HepG2 (cell line): ENCODE measurements around the gene ADORA3. TPM values are rescaled to one million over a fixed set of nuclear protein-coding genes. Genes with fewer than 3 reads are reported as not detected.
A peak's percentile ranks its signal among the peaks of the same experiment; 100 is the strongest.

Experiments
- CCAR2 ChIP-seq: fragments of 200-400 bp; formaldehyde crosslinking; optimal IDR thresholded peaks from 2 replicates; pipeline ENCODE3; 2018; ENCODE audit warnings: low read depth, mild to moderate bottlenecking, low read length, moderate library complexity
- EED ChIP-seq: sonication (generic); formaldehyde crosslinking; IDR thresholded peaks from 2 replicates; pipeline ENCODE4 v1.5.0; 2020; ENCODE audit warnings: mild to moderate bottlenecking, missing genetic modification reagents
- FOXM1 ChIP-seq: sonication (generic); formaldehyde crosslinking; IDR thresholded peaks from 2 replicates; pipeline ENCODE4 v1.5.0; 2020; ENCODE audit warnings: missing genetic modification reagents
- MTF2 ChIP-seq: sonication (generic); formaldehyde crosslinking; IDR thresholded peaks from 2 replicates; pipeline ENCODE4 v1.5.0; 2020; ENCODE audit warnings: missing genetic modification reagents, borderline replicate concordance
- NCOA1 ChIP-seq: sonication (generic); formaldehyde crosslinking; IDR thresholded peaks from 2 replicates; pipeline ENCODE4 v1.9.0; 2021; ENCODE audit warnings: missing genetic modification reagents
- NFYB ChIP-seq: sonication (generic); formaldehyde crosslinking; IDR thresholded peaks from 2 replicates; pipeline ENCODE4 v1.4.0; 2020; ENCODE audit warnings: missing genetic modification reagents
- PAX8 ChIP-seq: sonication (generic); formaldehyde crosslinking; IDR thresholded peaks from 2 replicates; pipeline ENCODE4 v1.8.0; 2022; ENCODE audit warnings: mild to moderate bottlenecking, missing genetic modification reagents, borderline replicate concordance
- SAFB2 ChIP-seq: sonication (generic); formaldehyde crosslinking; IDR thresholded peaks from 2 replicates; pipeline ENCODE4 v1.5.1; 2020; ENCODE audit warnings: missing genetic modification reagents, low read depth, mild to moderate bottlenecking, borderline replicate concordance
- SIX4 ChIP-seq: sonication (generic); formaldehyde crosslinking; IDR thresholded peaks from 2 replicates; pipeline ENCODE4 v1.4.0; 2020; ENCODE audit warnings: missing genetic modification reagents
- SRY ChIP-seq: sonication (generic); formaldehyde crosslinking; IDR thresholded peaks from 2 replicates; pipeline ENCODE4 v1.8.0; 2022; ENCODE audit warnings: mild to moderate bottlenecking, missing genetic modification reagents
- ZNF644 ChIP-seq: IDR thresholded peaks from 2 replicates; pipeline ENCODE4 v1.6.1; 2016; ENCODE audit warnings: low read depth
- ZNF772 ChIP-seq: sonication (generic); formaldehyde crosslinking; IDR thresholded peaks from 2 replicates; pipeline ENCODE4 v1.5.0; 2020; ENCODE audit warnings: mild to moderate bottlenecking, missing genetic modification reagents
- ZNF891 ChIP-seq: sonication (generic); formaldehyde crosslinking; IDR thresholded peaks from 2 replicates; pipeline ENCODE4 v1.5.0; 2020; ENCODE audit warnings: mild to moderate bottlenecking, missing genetic modification reagents
- polyA plus RNA-seq, 8 experiments: library from polyadenylated mRNA; depleted of rRNA in 3 of 8; stranded (reverse) in 7 of 8; unstranded in 1 of 8; fragments of >200 nt; fragmentation: Illumina TruSeq in 4 of 8; extraction: Trizol in 4 of 8; gene quantifications; 2 replicates each; pipeline versions ENCODE4 v1.2.1 to v1.2.3, GENCODE V29; 2011 to 2016; ENCODE audit warnings: low read depth in 4 of 8, missing spikeins in 1 of 8, mixed read lengths in 1 of 8; ENCODE audit not compliant: insufficient read depth in 1 of 8
- total RNA-seq, 5 experiments: library from RNA; depleted of rRNA; stranded (reverse); fragments of >200 nt; fragmentation: Illumina TruSeq; extraction: Trizol; gene quantifications; 2 replicates each; pipeline ENCODE4 v1.2.3, GENCODE V29; 2016; ENCODE audit warnings: low read depth in 1 of 5
- TF ChIP-seq, protein P1 (sequence below): sonication (generic); formaldehyde crosslinking; IDR thresholded peaks from 2 replicates; pipeline ENCODE4 v1.5.1; 2020; ENCODE audit warnings: mild to moderate bottlenecking, missing genetic modification reagents, moderate library complexity
- TF ChIP-seq, protein P2 (sequence below): IDR thresholded peaks from 2 replicates; pipeline ENCODE4 v1.6.1; 2016; ENCODE audit warnings: mild to moderate bottlenecking, missing biosample characterization, missing genetic modification reagents
- TF ChIP-seq, protein P3 (sequence below): sonication (generic); formaldehyde crosslinking; IDR thresholded peaks from 2 replicates; pipeline ENCODE4 v1.5.0; 2020; ENCODE audit warnings: missing genetic modification reagents, mild to moderate bottlenecking, borderline replicate concordance
- TF ChIP-seq, protein P4 (sequence below): IDR thresholded peaks from 2 replicates; pipeline ENCODE4 v1.6.1; 2016; ENCODE audit warnings: missing genetic modification reagents, missing compliant biosample characterization
- TF ChIP-seq, protein P5 (sequence below): sonication (generic); formaldehyde crosslinking; IDR thresholded peaks from 2 replicates; pipeline ENCODE4 v1.5.1; 2020; ENCODE audit warnings: missing genetic modification reagents, mild to moderate bottlenecking, borderline replicate concordance
- TF ChIP-seq, protein P6 (sequence below): sonication (generic); formaldehyde crosslinking; IDR thresholded peaks from 2 replicates; pipeline ENCODE4 v1.5.1; 2020; ENCODE audit warnings: missing genetic modification reagents, mild to moderate bottlenecking, borderline replicate concordance
- TF ChIP-seq, protein P7 (sequence below): sonication (generic); formaldehyde crosslinking; IDR thresholded peaks from 2 replicates; pipeline ENCODE4 v1.4.0; 2020; ENCODE audit warnings: missing genetic modification reagents

ADORA3 gene
- total and polyA plus RNA-seq, 2 of the 13 experiments (the other 11 are each of a cell fraction or from before 2014, with no cell fraction given), result not detected

DNA sequence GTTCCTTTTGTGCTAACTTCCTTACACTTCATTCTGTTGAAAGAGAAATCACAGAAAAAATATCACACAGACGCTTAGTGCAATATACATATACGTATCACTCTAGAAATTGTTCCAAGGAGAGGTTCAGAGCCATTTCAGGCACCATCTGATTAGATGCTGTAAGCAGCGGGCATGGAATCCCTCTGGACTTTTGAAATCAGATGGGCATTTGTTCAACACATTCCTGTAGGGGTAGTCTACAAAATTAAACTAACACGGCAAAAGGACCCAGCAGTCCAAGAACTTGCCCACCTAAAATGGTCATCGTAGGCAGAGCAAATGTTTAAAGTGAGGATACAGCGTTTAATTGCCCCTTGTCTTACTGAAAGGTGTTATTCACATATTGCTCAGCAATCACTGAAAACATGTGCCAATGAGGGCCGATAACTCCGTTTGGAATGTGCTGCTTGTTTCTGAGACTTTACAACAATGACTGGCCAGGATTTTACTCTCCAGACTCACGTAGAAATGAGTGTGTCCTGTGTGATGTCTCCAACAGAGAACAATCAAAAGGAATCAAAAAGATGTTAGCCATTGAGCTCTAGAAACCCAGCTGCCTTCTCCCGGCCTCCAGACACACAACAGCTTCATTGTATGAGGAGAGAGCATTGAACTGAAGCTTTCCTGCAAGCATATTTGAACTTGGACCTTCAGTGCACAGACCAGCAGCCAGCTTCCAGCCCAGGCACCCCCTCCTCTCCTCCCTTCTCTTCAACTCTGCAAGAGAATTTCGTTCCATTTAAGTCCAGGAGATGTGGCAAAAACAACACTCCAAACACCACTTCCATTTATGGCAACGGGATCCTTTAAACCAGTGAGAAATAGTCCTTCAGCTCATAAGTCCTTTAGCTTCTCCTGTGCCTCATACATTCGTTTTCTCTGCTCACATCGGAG lies 32.1 kb upstream of the ADORA3 start (continued):
- TF ChIP-seq, protein P1, sequence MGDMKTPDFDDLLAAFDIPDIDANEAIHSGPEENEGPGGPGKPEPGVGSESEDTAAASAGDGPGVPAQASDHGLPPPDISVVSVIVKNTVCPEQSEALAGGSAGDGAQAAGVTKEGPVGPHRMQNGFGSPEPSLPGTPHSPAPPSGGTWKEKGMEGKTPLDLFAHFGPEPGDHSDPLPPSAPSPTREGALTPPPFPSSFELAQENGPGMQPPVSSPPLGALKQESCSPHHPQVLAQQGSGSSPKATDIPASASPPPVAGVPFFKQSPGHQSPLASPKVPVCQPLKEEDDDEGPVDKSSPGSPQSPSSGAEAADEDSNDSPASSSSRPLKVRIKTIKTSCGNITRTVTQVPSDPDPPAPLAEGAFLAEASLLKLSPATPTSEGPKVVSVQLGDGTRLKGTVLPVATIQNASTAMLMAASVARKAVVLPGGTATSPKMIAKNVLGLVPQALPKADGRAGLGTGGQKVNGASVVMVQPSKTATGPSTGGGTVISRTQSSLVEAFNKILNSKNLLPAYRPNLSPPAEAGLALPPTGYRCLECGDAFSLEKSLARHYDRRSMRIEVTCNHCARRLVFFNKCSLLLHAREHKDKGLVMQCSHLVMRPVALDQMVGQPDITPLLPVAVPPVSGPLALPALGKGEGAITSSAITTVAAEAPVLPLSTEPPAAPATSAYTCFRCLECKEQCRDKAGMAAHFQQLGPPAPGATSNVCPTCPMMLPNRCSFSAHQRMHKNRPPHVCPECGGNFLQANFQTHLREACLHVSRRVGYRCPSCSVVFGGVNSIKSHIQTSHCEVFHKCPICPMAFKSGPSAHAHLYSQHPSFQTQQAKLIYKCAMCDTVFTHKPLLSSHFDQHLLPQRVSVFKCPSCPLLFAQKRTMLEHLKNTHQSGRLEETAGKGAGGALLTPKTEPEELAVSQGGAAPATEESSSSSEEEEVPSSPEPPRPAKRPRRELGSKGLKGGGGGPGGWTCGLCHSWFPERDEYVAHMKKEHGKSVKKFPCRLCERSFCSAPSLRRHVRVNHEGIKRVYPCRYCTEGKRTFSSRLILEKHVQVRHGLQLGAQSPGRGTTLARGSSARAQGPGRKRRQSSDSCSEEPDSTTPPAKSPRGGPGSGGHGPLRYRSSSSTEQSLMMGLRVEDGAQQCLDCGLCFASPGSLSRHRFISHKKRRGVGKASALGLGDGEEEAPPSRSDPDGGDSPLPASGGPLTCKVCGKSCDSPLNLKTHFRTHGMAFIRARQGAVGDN, result no peak
- no peak for TF ChIP-seq NFYB (CRISPR knock-in tag)
- TF ChIP-seq, protein P2, sequence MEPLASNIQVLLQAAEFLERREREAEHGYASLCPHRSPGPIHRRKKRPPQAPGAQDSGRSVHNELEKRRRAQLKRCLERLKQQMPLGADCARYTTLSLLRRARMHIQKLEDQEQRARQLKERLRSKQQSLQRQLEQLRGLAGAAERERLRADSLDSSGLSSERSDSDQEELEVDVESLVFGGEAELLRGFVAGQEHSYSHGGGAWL (CRISPR knock-in tag), result no peak
- TF ChIP-seq SIX4 (CRISPR knock-in tag), result no peak
- no peak for TF ChIP-seq MTF2 (CRISPR knock-in tag)
- TF ChIP-seq FOXM1 (CRISPR knock-in tag), result no peak
- TF ChIP-seq NCOA1 (CRISPR knock-in tag), result no peak
- no peak for TF ChIP-seq SRY (CRISPR knock-in tag)
- TF ChIP-seq, protein P3, sequence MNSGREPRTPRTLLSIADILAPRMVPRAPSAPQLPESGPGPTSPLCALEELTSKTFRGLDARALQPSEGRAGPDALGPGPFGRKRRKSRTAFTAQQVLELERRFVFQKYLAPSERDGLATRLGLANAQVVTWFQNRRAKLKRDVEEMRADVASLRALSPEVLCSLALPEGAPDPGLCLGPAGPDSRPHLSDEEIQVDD (CRISPR knock-in tag), result no peak
- TF ChIP-seq, protein P4, sequence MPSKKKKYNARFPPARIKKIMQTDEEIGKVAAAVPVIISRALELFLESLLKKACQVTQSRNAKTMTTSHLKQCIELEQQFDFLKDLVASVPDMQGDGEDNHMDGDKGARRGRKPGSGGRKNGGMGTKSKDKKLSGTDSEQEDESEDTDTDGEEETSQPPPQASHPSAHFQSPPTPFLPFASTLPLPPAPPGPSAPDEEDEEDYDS (CRISPR knock-in tag), result peak; percentile 71
- peak; percentile 56; the same call in 1 of the 2 replicates for TF ChIP-seq ZNF644 (CRISPR knock-in tag)
- TF ChIP-seq EED, result no peak
- TF ChIP-seq ZNF772, result no peak
- no peak for TF ChIP-seq PAX8
- TF ChIP-seq SAFB2 (CRISPR knock-in tag), result no peak
- no peak for TF ChIP-seq ZNF891 (CRISPR knock-in tag)
- no peak for TF ChIP-seq CCAR2
- TF ChIP-seq, protein P5, sequence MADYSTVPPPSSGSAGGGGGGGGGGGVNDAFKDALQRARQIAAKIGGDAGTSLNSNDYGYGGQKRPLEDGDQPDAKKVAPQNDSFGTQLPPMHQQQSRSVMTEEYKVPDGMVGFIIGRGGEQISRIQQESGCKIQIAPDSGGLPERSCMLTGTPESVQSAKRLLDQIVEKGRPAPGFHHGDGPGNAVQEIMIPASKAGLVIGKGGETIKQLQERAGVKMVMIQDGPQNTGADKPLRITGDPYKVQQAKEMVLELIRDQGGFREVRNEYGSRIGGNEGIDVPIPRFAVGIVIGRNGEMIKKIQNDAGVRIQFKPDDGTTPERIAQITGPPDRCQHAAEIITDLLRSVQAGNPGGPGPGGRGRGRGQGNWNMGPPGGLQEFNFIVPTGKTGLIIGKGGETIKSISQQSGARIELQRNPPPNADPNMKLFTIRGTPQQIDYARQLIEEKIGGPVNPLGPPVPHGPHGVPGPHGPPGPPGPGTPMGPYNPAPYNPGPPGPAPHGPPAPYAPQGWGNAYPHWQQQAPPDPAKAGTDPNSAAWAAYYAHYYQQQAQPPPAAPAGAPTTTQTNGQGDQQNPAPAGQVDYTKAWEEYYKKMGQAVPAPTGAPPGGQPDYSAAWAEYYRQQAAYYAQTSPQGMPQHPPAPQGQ (CRISPR knock-in tag), result no peak
- TF ChIP-seq, protein P6, sequence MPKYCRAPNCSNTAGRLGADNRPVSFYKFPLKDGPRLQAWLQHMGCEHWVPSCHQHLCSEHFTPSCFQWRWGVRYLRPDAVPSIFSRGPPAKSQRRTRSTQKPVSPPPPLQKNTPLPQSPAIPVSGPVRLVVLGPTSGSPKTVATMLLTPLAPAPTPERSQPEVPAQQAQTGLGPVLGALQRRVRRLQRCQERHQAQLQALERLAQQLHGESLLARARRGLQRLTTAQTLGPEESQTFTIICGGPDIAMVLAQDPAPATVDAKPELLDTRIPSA, result no peak
- TF ChIP-seq, protein P7, sequence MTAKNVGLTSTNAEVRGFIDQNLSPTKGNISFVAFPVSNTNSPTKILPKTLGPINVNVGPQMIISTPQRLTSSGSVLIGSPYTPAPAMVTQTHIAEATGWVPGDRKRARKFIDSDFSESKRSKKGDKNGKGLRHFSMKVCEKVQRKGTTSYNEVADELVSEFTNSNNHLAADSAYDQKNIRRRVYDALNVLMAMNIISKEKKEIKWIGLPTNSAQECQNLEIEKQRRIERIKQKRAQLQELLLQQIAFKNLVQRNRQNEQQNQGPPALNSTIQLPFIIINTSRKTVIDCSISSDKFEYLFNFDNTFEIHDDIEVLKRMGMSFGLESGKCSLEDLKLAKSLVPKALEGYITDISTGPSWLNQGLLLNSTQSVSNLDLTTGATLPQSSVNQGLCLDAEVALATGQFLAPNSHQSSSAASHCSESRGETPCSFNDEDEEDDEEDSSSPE (CRISPR knock-in tag), result no peak
